Smooth muscle cell (in vitro differentiated cells): ENCODE data around the gene UBL4A. TPM values are rescaled to one million over a fixed set of nuclear protein-coding genes. Genes with fewer than 3 reads are reported as not detected.

Source experiments
- DNase-seq: peaks from one replicate; lab custom pipeline; 2025; ENCODE audit not compliant: unreplicated experiment; lab: John Stamatoyannopoulos, UW
- H2AFZ ChIP-seq: fragments of 200-600 bp; sonication (generic); 2 replicates; pipeline ENCODE4 v1.6.0; 2016; ENCODE audit warnings: antibody characterized with exemption, low read depth, mild to moderate bottlenecking
- H3F3A ChIP-seq: fragments of 200-600 bp; sonication (generic); 2 replicates; pipeline ENCODE4 v1.6.0; 2017; ENCODE audit warnings: antibody characterized with exemption, low read depth
- H3K27ac ChIP-seq: fragments of 200-600 bp; sonication (generic); 2 replicates; pipeline ENCODE4 v1.5.1; 2016; ENCODE audit warnings: low read depth, mild to moderate bottlenecking
- H3K27me3 ChIP-seq: fragments of 200-600 bp; sonication (generic); 2 replicates; pipeline ENCODE4 v1.6.1; 2016; ENCODE audit warnings: low read depth, mild to moderate bottlenecking
- H3K36me3 ChIP-seq: fragments of 200-600 bp; sonication (generic); 2 replicates; pipeline ENCODE4 v1.5.1; 2016; ENCODE audit warnings: low read depth
- H3K4me1 ChIP-seq: fragments of 200-600 bp; sonication (generic); 2 replicates; pipeline ENCODE4 v1.5.1; 2016; ENCODE audit warnings: low read depth
- H3K4me2 ChIP-seq: fragments of 200-600 bp; sonication (generic); 2 replicates; pipeline ENCODE4 v1.6.0; 2016; ENCODE audit warnings: mild to moderate bottlenecking
- H3K4me3 ChIP-seq: fragments of 200-600 bp; sonication (generic); 2 replicates; pipeline ENCODE4 v1.5.1; 2016; ENCODE audit warnings: mild to moderate bottlenecking
- H3K79me2 ChIP-seq: fragments of 200-600 bp; sonication (generic); 2 replicates; pipeline ENCODE4 v1.6.0; 2016; ENCODE audit warnings: low read depth, mild to moderate bottlenecking
- H3K9ac ChIP-seq: fragments of 200-600 bp; sonication (generic); 2 replicates; pipeline ENCODE4 v1.6.0; 2016; ENCODE audit warnings: low read depth
- H3K9me3 ChIP-seq: fragments of 200-600 bp; sonication (generic); replicated peaks from 2 replicates; pipeline ENCODE4 v1.5.1; 2016; ENCODE audit warnings: low read depth
- H4K20me1 ChIP-seq: fragments of 200-600 bp; sonication (generic); 2 replicates; pipeline ENCODE4 v1.6.0; 2016; ENCODE audit warnings: low read depth
- WGBS: methylation state at CpG from one replicate; pipeline ENCODE4 v1.1.7; 2016; ENCODE audit warnings: low lambda C conversion rate; 5-methylcytosine and 5-hydroxymethylcytosine counted together
- polyA plus RNA-seq: library from polyadenylated mRNA; unstranded; fragments of >200 nt; fragmentation: Nextera tagmentation; extraction: Ambion mirVana; gene quantifications from 2 replicates; pipeline ENCODE4 v1.2.1, GENCODE V29; 2016
- total RNA-seq: library from RNA; depleted of rRNA; stranded (reverse); fragments of >200 nt; gene quantifications from 2 replicates; pipeline ENCODE4 v1.2.3, GENCODE V29; 2014
- TF ChIP-seq, protein P1 (sequence below): fragments of 200-600 bp; sonication (generic); IDR thresholded peaks from 2 replicates; pipeline ENCODE4 v1.5.1; 2017; ENCODE audit warnings: borderline replicate concordance, mild to moderate bottlenecking, antibody characterized with exemption; ENCODE audit not compliant: insufficient read depth, poor library complexity, severe bottlenecking

Gene UBL4A
- total and polyA plus RNA-seq, 2 experiments from 2014 or later: 42.1 to 46.9 TPM

DNA sequence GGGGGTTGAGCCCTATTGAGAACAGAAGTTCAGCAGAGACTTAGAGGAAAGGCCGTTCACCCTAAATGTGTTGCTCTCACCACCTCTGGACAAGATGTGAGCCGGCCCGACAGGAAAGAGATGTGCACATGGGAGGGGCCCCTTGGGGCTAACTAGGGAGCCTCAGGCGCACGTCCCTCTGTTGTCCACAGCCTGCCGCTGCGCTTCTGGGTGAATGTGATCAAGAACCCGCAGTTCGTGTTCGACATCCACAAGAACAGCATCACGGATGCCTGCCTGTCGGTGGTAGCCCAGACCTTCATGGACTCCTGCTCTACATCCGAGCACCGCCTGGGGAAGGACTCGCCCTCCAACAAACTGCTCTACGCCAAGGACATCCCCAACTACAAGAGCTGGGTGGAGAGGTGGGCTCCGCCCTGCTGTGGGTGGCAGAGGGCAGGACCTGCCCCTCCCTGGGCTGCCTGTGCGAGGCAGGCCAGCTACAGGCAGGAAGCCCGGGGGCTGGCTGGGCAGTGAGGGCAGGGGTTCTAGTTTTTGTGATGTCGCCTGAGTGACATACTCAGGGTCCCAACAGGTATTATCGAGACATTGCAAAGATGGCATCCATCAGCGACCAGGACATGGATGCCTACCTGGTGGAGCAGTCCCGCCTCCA, 15.4 kb downstream of the UBL4A start:
- Histone ChIP-seq H3K9ac (no peak overlapping the region), H3K79me2 (no peaks in the 10 kb centered on the region), H3K4me1 (no peaks in the 10 kb centered on the region), H3K4me2 (no peak overlapping the region), H3F3A (no peaks in the 10 kb centered on the region), H4K20me1 (peaks cover 20% of the 10 kb centered on the region), H3K36me3 (no peaks in the 10 kb centered on the region), H3K27me3 (no peaks in the 10 kb centered on the region), H3K9me3 (no peaks in the 10 kb centered on the region), H3K27ac (no peak overlapping the region), H2AFZ (no peak overlapping the region), H3K4me3 (no peak overlapping the region)
- TF ChIP-seq, protein P1, sequence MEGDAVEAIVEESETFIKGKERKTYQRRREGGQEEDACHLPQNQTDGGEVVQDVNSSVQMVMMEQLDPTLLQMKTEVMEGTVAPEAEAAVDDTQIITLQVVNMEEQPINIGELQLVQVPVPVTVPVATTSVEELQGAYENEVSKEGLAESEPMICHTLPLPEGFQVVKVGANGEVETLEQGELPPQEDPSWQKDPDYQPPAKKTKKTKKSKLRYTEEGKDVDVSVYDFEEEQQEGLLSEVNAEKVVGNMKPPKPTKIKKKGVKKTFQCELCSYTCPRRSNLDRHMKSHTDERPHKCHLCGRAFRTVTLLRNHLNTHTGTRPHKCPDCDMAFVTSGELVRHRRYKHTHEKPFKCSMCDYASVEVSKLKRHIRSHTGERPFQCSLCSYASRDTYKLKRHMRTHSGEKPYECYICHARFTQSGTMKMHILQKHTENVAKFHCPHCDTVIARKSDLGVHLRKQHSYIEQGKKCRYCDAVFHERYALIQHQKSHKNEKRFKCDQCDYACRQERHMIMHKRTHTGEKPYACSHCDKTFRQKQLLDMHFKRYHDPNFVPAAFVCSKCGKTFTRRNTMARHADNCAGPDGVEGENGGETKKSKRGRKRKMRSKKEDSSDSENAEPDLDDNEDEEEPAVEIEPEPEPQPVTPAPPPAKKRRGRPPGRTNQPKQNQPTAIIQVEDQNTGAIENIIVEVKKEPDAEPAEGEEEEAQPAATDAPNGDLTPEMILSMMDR: no peak
- WGBS: 93% methylated on average over 20 of the region's 23 CpGs
- DNase-seq: no peak

DNA sequence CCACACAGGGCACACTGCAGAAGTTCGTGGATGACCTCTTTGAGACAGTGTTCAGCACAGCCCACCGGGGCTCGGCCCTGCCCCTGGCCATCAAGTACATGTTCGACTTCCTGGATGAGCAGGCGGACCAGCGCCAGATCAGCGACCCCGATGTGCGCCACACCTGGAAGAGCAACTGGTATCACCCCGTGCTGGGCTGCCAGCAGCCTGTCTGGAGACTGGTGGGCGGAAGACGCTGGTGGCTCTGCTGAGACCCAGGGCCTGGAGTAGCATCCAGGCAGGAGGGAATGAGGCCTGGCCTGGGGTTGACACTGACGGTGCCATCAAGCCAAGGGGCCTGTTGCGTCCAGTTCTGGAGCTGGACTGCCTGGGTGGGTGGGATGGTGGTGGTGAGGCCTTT, 16.0 kb downstream of the UBL4A start:
- no peak overlapping the region for H3K27ac ChIP-seq
- H3K79me2 ChIP-seq: no peaks in the 10 kb centered on the region
- 93% methylated on average over 14 of the region's 14 CpGs for WGBS
- H3F3A ChIP-seq: no peaks in the 10 kb centered on the region
- H3K27me3 ChIP-seq: no peaks in the 10 kb centered on the region
- no peak overlapping the region for H3K4me2 ChIP-seq
- no peaks in the 10 kb centered on the region for H3K36me3 ChIP-seq
- H2AFZ ChIP-seq: no peak overlapping the region
- H4K20me1 ChIP-seq: peaks cover 20% of the 10 kb centered on the region
- no peak overlapping the region for H3K9ac ChIP-seq
- TF ChIP-seq, protein P1: no peak
- H3K4me3 ChIP-seq: no peak overlapping the region
- no peaks in the 10 kb centered on the region for H3K9me3 ChIP-seq
- DNase-seq: no peak
- H3K4me1 ChIP-seq: no peaks in the 10 kb centered on the region

DNA sequence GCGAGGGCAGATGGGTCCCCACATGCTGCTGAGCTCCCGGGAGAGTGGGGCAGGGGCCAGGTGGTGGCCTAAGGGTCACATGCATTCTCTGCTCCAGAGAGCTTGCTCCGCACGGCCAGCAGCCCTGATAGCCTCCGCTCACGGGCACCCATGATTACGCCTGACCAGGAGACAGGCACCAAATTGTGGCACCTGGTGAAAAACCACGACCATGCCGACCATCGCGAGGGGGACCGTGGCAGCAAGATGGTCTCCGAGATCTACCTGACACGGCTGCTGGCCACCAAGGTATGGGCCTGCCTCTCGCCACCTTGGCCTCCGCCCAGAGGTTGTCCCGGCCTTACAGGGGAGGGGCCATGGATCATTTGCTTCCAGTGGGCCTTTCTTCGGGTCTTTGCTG, 16.5 kb downstream of the UBL4A start:
- Histone ChIP-seq H3K36me3 (no peaks in the 10 kb centered on the region), H2AFZ (no peak overlapping the region), H3K4me1 (no peaks in the 10 kb centered on the region), H3F3A (no peaks in the 10 kb centered on the region), H3K4me2 (no peak overlapping the region), H3K9ac (no peak overlapping the region), H3K27me3 (no peaks in the 10 kb centered on the region), H3K79me2 (no peaks in the 10 kb centered on the region), H3K9me3 (no peaks in the 10 kb centered on the region), H3K27ac (no peak overlapping the region), H3K4me3 (no peak overlapping the region), H4K20me1 (peaks cover 24% of the 10 kb centered on the region)
- 95% methylated on average over 18 of the region's 18 CpGs for WGBS
- no peak for DNase-seq
- TF ChIP-seq, protein P1: no peak

DNA sequence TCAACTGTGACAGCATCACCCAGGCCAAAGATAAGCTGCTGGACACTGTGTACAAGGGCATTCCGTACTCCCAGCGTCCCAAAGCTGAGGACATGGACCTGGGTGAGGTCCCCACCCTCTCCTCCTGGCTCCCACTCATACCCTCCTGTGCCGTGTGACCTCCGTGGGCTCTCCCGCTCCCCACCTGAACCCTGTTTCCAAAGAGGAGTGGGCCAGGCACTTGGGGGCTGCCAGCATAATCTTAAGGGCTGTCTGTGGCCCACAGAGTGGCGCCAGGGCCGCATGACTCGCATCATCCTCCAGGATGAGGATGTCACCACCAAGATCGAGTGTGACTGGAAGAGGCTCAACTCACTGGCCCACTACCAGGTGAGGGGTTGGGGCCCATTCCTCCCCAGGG, 17.3 kb downstream of the UBL4A start:
- Histone ChIP-seq H3K27me3 (no peaks in the 10 kb centered on the region), H3K4me3 (no peak overlapping the region), H3F3A (no peaks in the 10 kb centered on the region), H3K79me2 (no peaks in the 10 kb centered on the region), H2AFZ (no peak overlapping the region), H3K27ac (no peak overlapping the region), H3K36me3 (no peaks in the 10 kb centered on the region), H3K9me3 (no peaks in the 10 kb centered on the region), H3K9ac (no peak overlapping the region), H3K4me2 (no peak overlapping the region), H4K20me1 (peaks cover 31% of the 10 kb centered on the region), H3K4me1 (no peaks in the 10 kb centered on the region)
- DNase-seq: no peak
- TF ChIP-seq, protein P1: no peak
- WGBS: 92% methylated on average over 9 of the region's 9 CpGs
